Left lung (tissue), 10 donors: ENCODE data around the gene ERBB4. TPM values are rescaled to one million over a fixed set of nuclear protein-coding genes. Genes with fewer than 3 reads are reported as not detected.

Experiments
- ATAC-seq: fragments of 200-7000 bp; cut with Tn5 transposase; one replicate; pipeline ENCODE4 v1.9.1; 2020; ENCODE audit warnings: moderate library complexity
- DNase-seq, 4 donors: peaks; one replicate each; pipeline ENCODE4 v3.0.0-alpha.2; 2013 to 2020
- H3K27ac ChIP-seq, 2 donors: fragments of 200-600 bp; sonication (generic) in 1 of 2; one replicate each; pipeline versions ENCODE4 v1.5.0 to v1.8.0; 2020 to 2021
- H3K27me3 ChIP-seq, 2 donors: fragments of 200-600 bp; sonication (generic) in 1 of 2; one replicate each; pipeline versions ENCODE4 v1.5.0 to v1.8.0; 2020 to 2021
- H3K36me3 ChIP-seq, 2 donors: fragments of 200-600 bp; sonication (generic) in 1 of 2; one replicate each; pipeline versions ENCODE4 v1.5.0 to v1.8.0; 2020 to 2021
- H3K4me1 ChIP-seq, 2 donors: fragments of 200-600 bp; one replicate each; pipeline ENCODE4 v1.8.0; 2021
- H3K4me3 ChIP-seq, 2 donors: fragments of 200-600 bp; sonication (generic) in 1 of 2; one replicate each; pipeline versions ENCODE4 v1.5.0 to v1.8.0; 2020 to 2021; ENCODE audit warnings: mild to moderate bottlenecking in 1 of 2
- H3K9me3 ChIP-seq, 2 donors: fragments of 200-600 bp; sonication (generic) in 1 of 2; one replicate each; pipeline versions ENCODE4 v1.5.0 to v1.8.0; 2020 to 2021
- CTCF ChIP-seq, 2 donors: fragments of 200-600 bp; sonication (generic) in 1 of 2; IDR thresholded peaks; one replicate each; pipeline versions ENCODE4 v1.5.0 to v1.8.0; 2021; ENCODE audit warnings: antibody characterized with exemption in 2 of 2
- intact Hi-C, 2 donors: fragments of 100-400 bp; cut with DNase I; formaldehyde crosslinking; loops; one replicate each; pipeline versions ENCODE4 v1.11.2 to v1.14.2; 2022
- polyA plus RNA-seq, 6 donors: library from polyadenylated mRNA; unstranded; fragments of 120-200 nt; gene quantifications; one replicate each; pipeline ENCODE4 v1.2.1, GENCODE V29; 2013; ENCODE audit not compliant: insufficient read length in 6 of 6
- total RNA-seq, 2 donors: library from RNA; stranded (reverse); fragmentation: NEBNext Ultra II Directional; extraction: Animal tissue kit (Norgen Biotek cat#: 25700); gene quantifications; one replicate each; pipeline ENCODE4 v1.2.1, GENCODE V29; 2021
- donor health status: DM: no; HTN: yes; CAD: no.
- donor health status: DM: no; HTN: no; CAD: no.

Gene ERBB4
- total and polyA plus RNA-seq, 8 donors: 0.89 to 16.0 (median 1.4) TPM

- peak overlapping the region; percentile 41 to 47 for H3K4me3 ChIP-seq
- H3K27me3 ChIP-seq: peaks cover 37 to 65% of the 10 kb centered on the region in 2 donors
- H3K27ac ChIP-seq: peak overlapping the region; percentile 26 to 63
- DNase-seq: peak; percentile 35 to 72 (median 62)
- no peaks in the 10 kb centered on the region for H3K9me3 ChIP-seq
- TF ChIP-seq CTCF (IDR thresholded peaks at IDR 0.05): no peak
- intact Hi-C loops: no loop called here
- peak; percentile 82 for ATAC-seq
- no peaks in the 10 kb centered on the region for H3K36me3 ChIP-seq
- peaks cover 6 to 11% of the 10 kb centered on the region in 2 donors for H3K4me1 ChIP-seq
Measured at GRCh38 chr2:212539072-212539880, 674 bp upstream of the ERBB4 start.

- intact Hi-C loops: no loop called here
- Histone ChIP-seq H3K27me3 (peaks cover 42 to 76% of the 10 kb centered on the region in 2 donors), H3K36me3 (no peaks in the 10 kb centered on the region), H3K4me3 (peak overlapping the region; percentile 41 to 47), H3K4me1 (peaks cover 6 to 11% of the 10 kb centered on the region in 2 donors), H3K27ac (peak overlapping the region; percentile 47 to 63), H3K9me3 (no peaks in the 10 kb centered on the region)
- DNase-seq (peak in 3 of 4 donors; percentile 13 to 83 (median 15)), ATAC-seq (peak; percentile 62)
- TF ChIP-seq CTCF (IDR thresholded peaks at IDR 0.05): no peak
Measured at GRCh38 chr2:212537726-212538304, 787 bp downstream of the ERBB4 start.

GRCh38 chr2:212536817-212537725 is 1.5 kb downstream of the ERBB4 start:
- Histone ChIP-seq H3K4me1 (peaks cover 6 to 11% of the 10 kb centered on the region in 2 donors), H3K27ac (peak overlapping the region; percentile 47 to 63), H3K4me3 (peak overlapping the region; percentile 41 to 47), H3K36me3 (no peaks in the 10 kb centered on the region), H3K27me3 (peaks cover 43 to 76% of the 10 kb centered on the region in 2 donors), H3K9me3 (no peaks in the 10 kb centered on the region)
- intact Hi-C loops: no loop called here
- TF ChIP-seq CTCF (IDR thresholded peaks at IDR 0.05): no peak
- ATAC-seq: peak; percentile 62
- peak in 3 of 4 donors; percentile 1 to 81 (median 42) for DNase-seq

- peak overlapping the region; percentile 41 to 47 for H3K4me3 ChIP-seq
- no peak for TF ChIP-seq CTCF (IDR thresholded peaks at IDR 0.05)
- peaks cover 6 to 11% of the 10 kb centered on the region in 2 donors for H3K4me1 ChIP-seq
- H3K27ac ChIP-seq: no peak overlapping the region
- peak; percentile 3 for ATAC-seq
- H3K36me3 ChIP-seq: no peaks in the 10 kb centered on the region
- intact Hi-C loops: no loop called here
- H3K27me3 ChIP-seq: peaks cover 43 to 76% of the 10 kb centered on the region in 2 donors
- no peaks in the 10 kb centered on the region for H3K9me3 ChIP-seq
- peak in 3 of 4 donors; percentile 7 to 29 (median 22) for DNase-seq
Measured at GRCh38 chr2:212535996-212536816, 2.4 kb downstream of the ERBB4 start.
